ENCODE measurements around the gene CYBC1.

CYBC1 gene

DNA sequence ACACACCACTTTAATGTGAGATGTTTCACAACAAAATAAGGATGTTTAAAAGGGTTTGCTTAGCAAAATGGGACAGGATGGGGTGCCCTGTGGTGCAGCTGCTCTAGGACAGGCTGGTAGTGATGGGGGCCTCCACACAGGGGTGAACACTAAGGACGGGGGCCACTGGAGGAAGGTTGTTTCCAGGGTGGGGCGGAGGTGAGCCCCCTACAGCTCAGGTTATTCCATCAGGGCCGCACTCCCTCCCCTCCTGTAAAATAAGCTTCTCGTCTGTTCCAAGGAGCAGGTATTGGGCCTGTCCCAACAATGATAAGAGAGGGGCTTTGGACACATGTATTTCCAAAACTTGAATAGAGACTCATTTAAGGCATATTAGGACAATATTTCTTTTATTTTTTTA, 34.3 kb downstream of the CYBC1 start:
- no peak for ATAC-seq (ENCODE audit: insufficient read depth, low read depth)
- no peak overlapping the region for H3K9ac ChIP-seq (ENCODE audit: low read depth, low read length)
- DNase-seq = no peak
- H3K4me1 ChIP-seq (ENCODE audit: insufficient read depth, low read length) = peaks cover 37% of the 10 kb centered on the region
- H3K4me3 ChIP-seq (ENCODE audit: low read depth in 1 of 2, low read length in 2 of 2) = no peak overlapping the region
- H3K27ac ChIP-seq (ENCODE audit: low read length) = no peak overlapping the region
- peaks cover 23% of the 10 kb centered on the region for H4K20me1 ChIP-seq (ENCODE audit: insufficient read depth, low read length)
- H2AFZ ChIP-seq (ENCODE audit: low read depth, low read length) = no peak overlapping the region
- H3K4me2 ChIP-seq (ENCODE audit: insufficient read depth, low read length) = no peak overlapping the region
- peaks cover 46% of the 10 kb centered on the region for H3K79me2 ChIP-seq (ENCODE audit: insufficient read depth, low read length)
- TF ChIP-seq CTCF (IDR thresholded peaks at IDR 0.05; ENCODE audit: borderline replicate concordance, extremely low read depth, low read length, poor library complexity, severe bottlenecking) (no peak), EZH2 (IDR thresholded peaks at IDR 0.05; ENCODE audit: borderline replicate concordance, low read depth, low read length, severe bottlenecking) (no peak)
- H3K27me3 ChIP-seq (ENCODE audit: insufficient read depth, low read length, poor library complexity) = no peaks in the 10 kb centered on the region
- H3K9me3 ChIP-seq (ENCODE audit: insufficient read depth, low read length, severe bottlenecking) = no peaks in the 10 kb centered on the region
- H3K36me3 ChIP-seq (ENCODE audit: insufficient read depth, low read length) = peaks cover 26% of the 10 kb centered on the region

DNA sequence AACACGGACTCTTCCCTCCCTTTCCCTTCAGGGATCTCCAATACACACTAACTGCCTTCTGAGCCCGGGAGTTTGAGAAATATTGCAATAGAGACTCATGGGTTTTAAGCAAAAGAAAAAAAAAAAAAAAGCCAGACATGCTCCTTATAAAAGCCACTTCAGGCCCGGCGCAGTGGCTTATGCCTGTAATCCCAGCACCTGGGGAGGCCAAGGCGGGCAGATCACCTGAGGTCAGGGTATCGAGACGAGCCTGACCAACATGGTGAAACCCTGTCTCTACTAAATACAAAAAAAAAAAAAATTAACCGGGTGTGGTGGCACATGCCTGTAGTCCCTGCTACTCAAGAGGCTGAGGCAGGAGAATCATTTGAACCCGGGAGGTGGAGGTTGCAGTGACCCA, 34.8 kb downstream of the CYBC1 start:
- ATAC-seq (ENCODE audit: insufficient read depth, low read depth) = no peak

GRCh38 chr17:82415336-82415735, 35.2 kb downstream of the CYBC1 start:
- H3K9ac ChIP-seq (ENCODE audit: low read depth, low read length) = no peak overlapping the region
- peaks cover 47% of the 10 kb centered on the region for H3K79me2 ChIP-seq (ENCODE audit: insufficient read depth, low read length)
- H3K4me2 ChIP-seq (ENCODE audit: insufficient read depth, low read length) = no peak overlapping the region
- no peak overlapping the region for H3K27ac ChIP-seq (ENCODE audit: low read length)
- DNase-seq (no peak), ATAC-seq (ENCODE audit: insufficient read depth, low read depth) (no peak)
- no peaks in the 10 kb centered on the region for H3K9me3 ChIP-seq (ENCODE audit: insufficient read depth, low read length, severe bottlenecking)
- H3K36me3 ChIP-seq (ENCODE audit: insufficient read depth, low read length) = peaks cover 19% of the 10 kb centered on the region
- peaks cover 23% of the 10 kb centered on the region for H4K20me1 ChIP-seq (ENCODE audit: insufficient read depth, low read length)
- TF ChIP-seq CTCF (IDR thresholded peaks at IDR 0.05; ENCODE audit: borderline replicate concordance, extremely low read depth, low read length, poor library complexity, severe bottlenecking) = no peak
- no peak for TF ChIP-seq EZH2 (IDR thresholded peaks at IDR 0.05; ENCODE audit: borderline replicate concordance, low read depth, low read length, severe bottlenecking)
- H3K4me3 ChIP-seq (ENCODE audit: low read depth in 1 of 2, low read length in 2 of 2) = no peak overlapping the region
- peaks cover 37% of the 10 kb centered on the region for H3K4me1 ChIP-seq (ENCODE audit: insufficient read depth, low read length)
- no peak overlapping the region for H2AFZ ChIP-seq (ENCODE audit: low read depth, low read length)
- no peaks in the 10 kb centered on the region for H3K27me3 ChIP-seq (ENCODE audit: insufficient read depth, low read length, poor library complexity)

More for the DNA sequence above, 34.8 kb downstream of the CYBC1 start:
- H3K4me3 ChIP-seq (ENCODE audit: low read depth in 1 of 2, low read length in 2 of 2) = no peak overlapping the region
- peaks cover 46% of the 10 kb centered on the region for H3K79me2 ChIP-seq (ENCODE audit: insufficient read depth, low read length)
- no peak overlapping the region for H3K27ac ChIP-seq (ENCODE audit: low read length)
- H3K36me3 ChIP-seq (ENCODE audit: insufficient read depth, low read length) = peaks cover 22% of the 10 kb centered on the region
- H2AFZ ChIP-seq (ENCODE audit: low read depth, low read length) = no peak overlapping the region
- H3K27me3 ChIP-seq (ENCODE audit: insufficient read depth, low read length, poor library complexity) = no peaks in the 10 kb centered on the region
- H3K9me3 ChIP-seq (ENCODE audit: insufficient read depth, low read length, severe bottlenecking) = no peaks in the 10 kb centered on the region
- no peak overlapping the region for H3K9ac ChIP-seq (ENCODE audit: low read depth, low read length)
- H3K4me2 ChIP-seq (ENCODE audit: insufficient read depth, low read length) = no peak overlapping the region
- peaks cover 37% of the 10 kb centered on the region for H3K4me1 ChIP-seq (ENCODE audit: insufficient read depth, low read length)
- peaks cover 23% of the 10 kb centered on the region for H4K20me1 ChIP-seq (ENCODE audit: insufficient read depth, low read length)
- TF ChIP-seq EZH2 (IDR thresholded peaks at IDR 0.05; ENCODE audit: borderline replicate concordance, low read depth, low read length, severe bottlenecking) = no peak
- DNase-seq = no peak

- Histone ChIP-seq H3K79me2 (ENCODE audit: insufficient read depth, low read length) (peaks cover 44% of the 10 kb centered on the region), H3K4me1 (ENCODE audit: insufficient read depth, low read length) (peaks cover 31% of the 10 kb centered on the region), H3K36me3 (ENCODE audit: insufficient read depth, low read length) (peaks cover 21% of the 10 kb centered on the region), H2AFZ (ENCODE audit: low read depth, low read length) (no peak overlapping the region), H3K4me3 (ENCODE audit: low read depth in 1 of 2, low read length in 2 of 2) (no peak overlapping the region), H3K27me3 (ENCODE audit: insufficient read depth, low read length, poor library complexity) (no peaks in the 10 kb centered on the region), H4K20me1 (ENCODE audit: insufficient read depth, low read length) (peaks cover 23% of the 10 kb centered on the region), H3K9ac (ENCODE audit: low read depth, low read length) (no peak overlapping the region), H3K4me2 (ENCODE audit: insufficient read depth, low read length) (no peak overlapping the region), H3K9me3 (ENCODE audit: insufficient read depth, low read length, severe bottlenecking) (no peaks in the 10 kb centered on the region), H3K27ac (ENCODE audit: low read length) (no peak overlapping the region)
- ATAC-seq (ENCODE audit: insufficient read depth, low read depth) (peak; percentile 62), DNase-seq (peak; percentile 80)
- TF ChIP-seq EZH2 (IDR thresholded peaks at IDR 0.05; ENCODE audit: borderline replicate concordance, low read depth, low read length, severe bottlenecking) = no peak
- peak; percentile 73 for TF ChIP-seq CTCF (IDR thresholded peaks at IDR 0.05; ENCODE audit: borderline replicate concordance, extremely low read depth, low read length, poor library complexity, severe bottlenecking)
Measured at GRCh38 chr17:82414548-82415281, 35.8 kb downstream of the CYBC1 start.
